ENCODE results near the gene KLHL22. TPM values are rescaled to one million over a fixed set of nuclear protein-coding genes. Genes with fewer than 3 reads are reported as not detected.

KLHL22 gene
- total RNA-seq, 6 donors from 2014 or later: 17.5 to 48.2 (median 22.7) TPM

GRCh38 chr22:20497426-20497825 is 1.8 kb upstream of the KLHL22 start:
- TF ChIP-seq CTCF (IDR thresholded peaks at IDR 0.05) (no peak), EP300 (IDR thresholded peaks at IDR 0.05) (no peak), POLR2AphosphoS5 (IDR thresholded peaks at IDR 0.05) (no peak), POLR2A (IDR thresholded peaks at IDR 0.05) (no peak)
- peaks cover 15 to 26% (median 16%) of the 10 kb centered on the region in 4 donors for H3K4me1 ChIP-seq
- H3K36me3 ChIP-seq: peaks cover 0 to 11% (median 3%) of the 10 kb centered on the region in 4 donors
- no peak for DNase-seq
- ATAC-seq (ENCODE audit: low FRiP score in 2 of 2): no peak
- 94% methylated on average over 3 of the region's 3 CpGs for WGBS, 2 donors
- no peak overlapping the region for H3K4me3 ChIP-seq
- H3K27me3 ChIP-seq: no peaks in the 10 kb centered on the region
- no peak overlapping the region for H3K27ac ChIP-seq
- no peaks in the 10 kb centered on the region for H3K9me3 ChIP-seq

GRCh38 chr22:20495861-20496681 is 476 bp upstream of the KLHL22 start:
- no peaks in the 10 kb centered on the region for H3K27me3 ChIP-seq
- WGBS, 2 donors: 0 to 1% methylated on average over 33 to 36 of the region's 54 CpGs

GRCh38 chr22:20491346-20491745 is 4.2 kb downstream of the KLHL22 start:
- H3K27ac ChIP-seq: no peak overlapping the region
- H3K4me1 ChIP-seq: peaks cover 10 to 19% (median 12%) of the 10 kb centered on the region in 4 donors
- ATAC-seq (ENCODE audit: low FRiP score in 2 of 2) (no peak), DNase-seq (no peak)
- H3K27me3 ChIP-seq: no peaks in the 10 kb centered on the region
- 91 to 96% methylated on average over 2 of the region's 2 CpGs for WGBS, 2 donors
- no peak for TF ChIP-seq POLR2A (IDR thresholded peaks at IDR 0.05)
- no peak for TF ChIP-seq EP300 (IDR thresholded peaks at IDR 0.05)
- no peak overlapping the region for H3K4me3 ChIP-seq
- H3K9me3 ChIP-seq: no peaks in the 10 kb centered on the region
- peaks cover 0 to 9% (median 2%) of the 10 kb centered on the region in 4 donors for H3K36me3 ChIP-seq

More at GRCh38 chr22:20495861-20496681, 476 bp upstream of the KLHL22 start:
- peak in 3 of 4 donors; percentile 72 to 85 (median 74) for TF ChIP-seq POLR2A (IDR thresholded peaks at IDR 0.05)
- TF ChIP-seq POLR2AphosphoS5 (IDR thresholded peaks at IDR 0.05): peak; percentile 54 to 83
- no peak for TF ChIP-seq EP300 (IDR thresholded peaks at IDR 0.05)
- TF ChIP-seq CTCF (IDR thresholded peaks at IDR 0.05): peak; percentile 81 to 92 (median 87)
- H3K4me3 ChIP-seq: peak overlapping the region; percentile 8 to 83 (median 68)
- no peaks in the 10 kb centered on the region for H3K9me3 ChIP-seq
- H3K4me1 ChIP-seq: peaks cover 15 to 26% (median 16%) of the 10 kb centered on the region in 4 donors
- peaks cover 0 to 7% (median 1%) of the 10 kb centered on the region in 4 donors for H3K36me3 ChIP-seq
- peak; percentile 96 to 98 for ATAC-seq (ENCODE audit: low FRiP score in 2 of 2)
- DNase-seq: peak; percentile 93 to 99
- H3K27ac ChIP-seq: peak overlapping the region; percentile 80 to 96 (median 90)

- Histone ChIP-seq H3K4me3 (no peak overlapping the region), H3K27me3 (no peaks in the 10 kb centered on the region), H3K27ac (no peak overlapping the region), H3K36me3 (peaks cover 0 to 9% (median 2%) of the 10 kb centered on the region in 4 donors), H3K4me1 (peaks cover 9 to 19% (median 12%) of the 10 kb centered on the region in 4 donors), H3K9me3 (no peaks in the 10 kb centered on the region)
- DNase-seq (no peak), ATAC-seq (ENCODE audit: low FRiP score in 2 of 2) (no peak)
- TF ChIP-seq EP300 (IDR thresholded peaks at IDR 0.05) (no peak), POLR2A (IDR thresholded peaks at IDR 0.05) (no peak), POLR2AphosphoS5 (IDR thresholded peaks at IDR 0.05) (no peak), CTCF (IDR thresholded peaks at IDR 0.05) (no peak)
- 100% methylated on average over 1 of the region's 1 CpG for WGBS, 2 donors
Measured at GRCh38 chr22:20490941-20491307, 4.7 kb downstream of the KLHL22 start.

- no peak for ATAC-seq (ENCODE audit: low FRiP score in 2 of 2)
- H3K9me3 ChIP-seq: no peaks in the 10 kb centered on the region
- no peaks in the 10 kb centered on the region for H3K27me3 ChIP-seq
- H3K36me3 ChIP-seq: peaks cover 0 to 9% (median 2%) of the 10 kb centered on the region in 4 donors
- WGBS, 2 donors: 92 to 93% methylated on average over 6 of the region's 6 CpGs
- no peak overlapping the region for H3K27ac ChIP-seq
- TF ChIP-seq POLR2A (IDR thresholded peaks at IDR 0.05): no peak
- TF ChIP-seq EP300 (IDR thresholded peaks at IDR 0.05): no peak
- TF ChIP-seq CTCF (IDR thresholded peaks at IDR 0.05): no peak
- no peak for TF ChIP-seq POLR2AphosphoS5 (IDR thresholded peaks at IDR 0.05)
- DNase-seq: no peak
- H3K4me3 ChIP-seq: no peak overlapping the region
- peaks cover 9 to 19% (median 12%) of the 10 kb centered on the region in 4 donors for H3K4me1 ChIP-seq
Measured at GRCh38 chr22:20490183-20490940, 5.2 kb downstream of the KLHL22 start.
